ENCODE data around the gene ZSCAN29.
A peak's percentile ranks its signal among the peaks of the same experiment; 100 is the strongest.

The ZSCAN29 gene

GRCh38 chr15:43352693-43353382 is 18.0 kb downstream of the ZSCAN29 start:
- H3K4me3 ChIP-seq (ENCODE audit: low read depth, low read length): no peak overlapping the region
- no peak for TF ChIP-seq CTCF (IDR thresholded peaks at IDR 0.05; ENCODE audit: borderline replicate concordance, insufficient read depth, low read depth, low read length)

GRCh38 chr15:43347114-43347513 is 23.7 kb downstream of the ZSCAN29 start:
- H3K4me3 ChIP-seq (ENCODE audit: low read depth, low read length): no peak overlapping the region
- TF ChIP-seq CTCF (IDR thresholded peaks at IDR 0.05; ENCODE audit: borderline replicate concordance, insufficient read depth, low read depth, low read length): no peak

GRCh38 chr15:43346305-43346704 is 24.5 kb downstream of the ZSCAN29 start:
- no peak for TF ChIP-seq CTCF (IDR thresholded peaks at IDR 0.05; ENCODE audit: borderline replicate concordance, insufficient read depth, low read depth, low read length)
- H3K4me3 ChIP-seq (ENCODE audit: low read depth, low read length): no peak overlapping the region

- TF ChIP-seq CTCF (IDR thresholded peaks at IDR 0.05; ENCODE audit: borderline replicate concordance, insufficient read depth, low read depth, low read length): no peak
- H3K4me3 ChIP-seq (ENCODE audit: low read depth, low read length): peak overlapping the region; percentile 81
These were observed 40.1 kb downstream of the ZSCAN29 start for GRCh38 chr15:43330780-43331087.

GRCh38 chr15:43329960-43330779 is 40.7 kb downstream of the ZSCAN29 start, which contains the start of gene LCMT2:
Gene LCMT2, minus strand, starts transcription at chr15:43330573. Its CDS starts 84 bp downstream, at chr15:43330489.
- no peak for TF ChIP-seq CTCF (IDR thresholded peaks at IDR 0.05; ENCODE audit: borderline replicate concordance, insufficient read depth, low read depth, low read length)
- peak within 1 kb of the TSS; percentile 81 for H3K4me3 ChIP-seq (ENCODE audit: low read depth, low read length)

GRCh38 chr15:43329217-43329959 is 41.5 kb downstream of the ZSCAN29 start:
- peak overlapping the region; percentile 81 for H3K4me3 ChIP-seq (ENCODE audit: low read depth, low read length)
- TF ChIP-seq CTCF (IDR thresholded peaks at IDR 0.05; ENCODE audit: borderline replicate concordance, insufficient read depth, low read depth, low read length): no peak
